HTR-8/SVneo (cell line): Measurements from ENCODE around the gene ZFAND3.

Experiments used
- DNase-seq: peaks from one replicate; pipeline ENCODE4 v3.0.0; 2011; ENCODE audit warnings: low spot score, mixed read lengths; ENCODE audit not compliant: insufficient read length
- FAIRE-seq: peaks from 2 replicates; lab custom pipeline; 2011; peaks lifted over from hg19 to GRCh38; lab: Jason Lieb, UNC

The ZFAND3 gene

GRCh38 chr6:38184585-38185080 lies 365.1 kb downstream of the ZFAND3 start:
- DNase-seq = no peak

GRCh38 chr6:38185244-38185643 lies 365.7 kb downstream of the ZFAND3 start:
- no peak for DNase-seq
- no peak for FAIRE-seq

More at GRCh38 chr6:38184585-38185080, 365.1 kb downstream of the ZFAND3 start:
- FAIRE-seq = no peak

DNA sequence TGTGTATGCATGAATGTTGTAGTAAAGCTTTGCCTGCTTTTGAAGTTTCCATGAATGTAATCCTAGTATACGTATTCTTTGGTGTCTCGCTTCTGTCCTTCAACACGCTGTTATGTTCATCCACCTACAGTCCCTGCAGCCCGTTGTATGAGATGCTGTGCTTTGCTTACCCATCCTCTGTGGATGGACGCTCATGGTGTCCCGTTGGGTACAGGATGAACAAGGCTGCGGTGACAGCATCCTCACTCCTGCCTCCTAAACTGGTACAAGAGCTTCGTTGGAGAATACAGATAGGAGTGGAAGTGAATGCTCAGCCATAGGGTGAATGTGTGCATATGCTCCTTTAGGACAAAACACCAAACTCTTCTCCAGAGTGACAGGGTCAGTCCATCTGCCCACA lies 366.2 kb downstream of the ZFAND3 start:
- FAIRE-seq = no peak
- DNase-seq = no peak

GRCh38 chr6:38187325-38187724 lies 367.8 kb downstream of the ZFAND3 start:
- DNase-seq = no peak
- FAIRE-seq = no peak

DNA sequence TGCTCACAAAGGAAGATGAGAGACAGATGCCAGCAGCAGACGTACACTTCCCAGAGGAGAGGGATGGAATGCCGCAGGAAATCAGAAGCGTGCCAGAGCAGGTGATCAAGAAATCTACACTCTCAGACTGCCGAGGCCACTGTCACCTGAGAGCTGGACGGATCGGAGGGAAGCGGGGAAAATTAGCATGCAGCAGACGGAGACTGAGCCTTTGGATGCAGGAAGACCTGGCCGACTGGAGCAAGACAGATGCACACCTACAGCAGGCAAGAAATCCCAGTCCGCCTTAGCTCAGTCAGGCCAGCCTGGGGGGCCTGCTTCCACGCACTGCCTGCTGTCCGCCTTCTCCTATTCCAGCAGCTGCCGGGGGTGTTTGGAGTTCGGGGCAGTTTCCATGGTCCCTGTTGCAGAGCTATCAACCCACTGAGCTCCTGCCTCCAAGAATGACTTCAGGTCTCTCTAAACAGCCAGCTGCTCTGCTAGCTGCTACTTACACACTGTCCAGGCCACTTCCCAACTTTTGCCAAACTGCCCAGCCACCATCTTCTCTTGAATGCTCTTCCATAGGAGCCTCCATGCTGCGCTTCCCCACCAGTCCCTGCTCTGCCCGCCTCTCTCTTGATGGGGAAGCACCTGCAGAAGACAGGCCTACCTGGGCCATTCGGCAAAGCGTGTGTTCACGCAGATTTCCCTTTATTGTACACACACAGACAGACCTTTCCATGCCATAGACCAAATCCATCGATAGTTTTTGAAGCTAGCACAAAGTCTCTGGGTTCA lies 368.5 kb downstream of the ZFAND3 start:
- FAIRE-seq (no peak), DNase-seq (no peak)

- DNase-seq (no peak), FAIRE-seq (no peak)
Measured at GRCh38 chr6:38188677-38189335, 369.3 kb downstream of the ZFAND3 start.

DNA sequence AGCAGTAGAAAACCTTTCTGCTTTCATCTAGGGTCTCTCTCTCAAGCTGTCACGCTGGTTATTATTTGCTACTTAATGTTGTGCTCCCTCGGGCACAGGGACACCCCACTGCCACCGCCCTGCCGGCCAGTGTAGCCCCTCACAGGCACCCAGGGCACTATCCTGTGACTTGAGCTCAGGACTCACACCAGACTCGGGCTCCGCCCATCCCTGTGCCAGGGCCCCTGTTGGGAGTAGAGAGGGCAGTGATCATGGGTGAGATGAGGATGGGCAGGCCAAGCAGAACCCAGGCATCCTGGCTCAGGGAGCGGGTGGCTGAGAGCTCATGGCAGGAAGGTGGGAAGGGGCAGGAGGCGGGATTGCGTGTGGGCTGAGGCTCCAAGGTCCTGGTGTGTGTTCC lies 371.9 kb downstream of the ZFAND3 start:
- FAIRE-seq = no peak
- no peak for DNase-seq

GRCh38 chr6:38192011-38192410 lies 372.5 kb downstream of the ZFAND3 start:
- no peak for FAIRE-seq
- DNase-seq = no peak

GRCh38 chr6:38192487-38192886 lies 373.0 kb downstream of the ZFAND3 start:
- DNase-seq (no peak), FAIRE-seq (no peak)

DNA sequence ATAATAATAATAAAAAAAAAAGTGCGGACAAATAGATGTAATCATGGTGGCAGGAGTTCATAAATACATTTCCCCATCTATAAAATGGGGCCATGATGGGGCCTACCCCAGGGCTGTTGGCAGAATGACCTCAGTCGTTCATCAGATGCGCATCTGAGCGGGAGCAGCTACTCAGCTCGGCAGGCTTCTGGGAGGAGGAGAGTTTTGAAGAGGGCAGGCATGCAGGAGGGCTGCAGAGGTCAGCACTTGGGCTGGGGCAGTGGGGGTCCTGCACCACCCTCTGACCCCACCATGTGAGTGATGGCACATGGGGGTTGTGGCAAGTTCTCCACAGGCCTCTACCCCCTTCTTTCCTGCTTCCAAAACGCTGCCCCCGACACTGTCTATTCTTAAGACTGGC lies 373.5 kb downstream of the ZFAND3 start:
- DNase-seq = no peak
- no peak for FAIRE-seq

GRCh38 chr6:38193481-38194281 lies 374.2 kb downstream of the ZFAND3 start:
- FAIRE-seq (no peak), DNase-seq (no peak)

GRCh38 chr6:38194282-38194572 lies 374.7 kb downstream of the ZFAND3 start:
- no peak for DNase-seq

GRCh38 chr6:38194589-38194988 lies 375.1 kb downstream of the ZFAND3 start:
- no peak for FAIRE-seq

More at GRCh38 chr6:38194282-38194572, 374.7 kb downstream of the ZFAND3 start:
- FAIRE-seq = no peak

GRCh38 chr6:38195113-38195635 lies 375.6 kb downstream of the ZFAND3 start:
- no peak for FAIRE-seq
- DNase-seq = no peak

More at GRCh38 chr6:38194589-38194988, 375.1 kb downstream of the ZFAND3 start:
- no peak for DNase-seq

DNA sequence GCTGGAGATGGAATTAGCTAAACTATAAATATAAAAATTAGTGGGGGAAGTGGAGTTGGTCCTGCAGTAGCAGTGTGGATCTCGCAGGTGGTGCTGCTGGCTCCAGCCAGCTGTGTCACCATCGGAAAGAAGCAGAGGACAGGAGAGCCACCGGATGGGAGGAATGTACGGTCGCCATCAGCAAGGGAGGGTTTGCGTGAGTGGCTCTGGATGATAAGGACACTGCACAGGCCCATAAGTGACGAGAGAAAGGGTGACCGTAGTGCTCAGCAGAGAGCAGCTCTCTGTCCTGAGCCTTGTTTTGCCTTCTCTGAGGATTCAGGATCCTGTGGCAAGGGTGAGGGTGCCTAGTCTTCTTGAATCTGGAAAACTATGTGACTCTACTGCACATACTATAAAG lies 378.7 kb downstream of the ZFAND3 start:
- FAIRE-seq = no peak

More for the DNA sequence above, 378.7 kb downstream of the ZFAND3 start:
- DNase-seq = no peak
